Bronchus fibroblast of lung (primary cell): ENCODE data around the gene TMEM244. TPM values are rescaled to one million over a fixed set of nuclear protein-coding genes. Genes with fewer than 3 reads are reported as not detected.

Experiments
- total RNA-seq: library from RNA; depleted of rRNA; stranded (reverse); fragments of >200 nt; gene quantifications from 2 replicates; pipeline ENCODE4 v1.2.3, GENCODE V29; 2015

TMEM244 gene
- total RNA-seq, result not detected in 2 replicates

GRCh38 chr6:129860908-129861665 lies at the start of gene TMEM244:
TMEM244 (minus strand) TSS chr6:129861315; CDS start chr6:129861188, 127 bp downstream.

Other genes with a start within 250 kb of the TMEM244 start
- 14.1 and 16.0 TPM in 2 replicates for gene ARHGAP18, start 151.1 kb downstream of the TMEM244 start, total RNA-seq
- 3.3 and 3.7 TPM in 2 replicates for gene L3MBTL3, start 157.3 kb upstream of the TMEM244 start, total RNA-seq